Coronary artery (tissue), 2 donors: ENCODE data around the gene STK17B.

Experiments
- DNase-seq: peaks from one replicate; pipeline ENCODE4 v3.0.0-alpha.2; 2017; ENCODE audit warnings: low spot score
- H3K27ac ChIP-seq, 2 donors: fragments of 200-600 bp; sonication (generic); one replicate each; pipeline ENCODE4 v1.5.1; 2016 to 2019
- H3K4me3 ChIP-seq: fragments of 200-600 bp; sonication (generic); 2 replicates; pipeline ENCODE4 v1.5.1; 2016; ENCODE audit warnings: mild to moderate bottlenecking, moderate library complexity
- CTCF ChIP-seq: fragments of 200-600 bp; sonication (generic); IDR thresholded peaks from one replicate; pipeline ENCODE4 v1.5.1; 2019; ENCODE audit warnings: antibody characterized with exemption

STK17B gene

GRCh38 chr2:196117214-196117705, 54.1 kb downstream of the STK17B start:
- Histone ChIP-seq H3K27ac (no peak overlapping the region), H3K4me3 (no peak overlapping the region)
- DNase-seq: no peak
- TF ChIP-seq CTCF: no peak

- peak overlapping the region; percentile 50 to 56 for H3K27ac ChIP-seq
- H3K4me3 ChIP-seq: peak overlapping the region; percentile 12
- TF ChIP-seq CTCF: no peak
- DNase-seq: no peak
Observed at GRCh38 chr2:196113061-196113974, 58.1 kb downstream of the STK17B start.

GRCh38 chr2:196112418-196113034, 58.9 kb downstream of the STK17B start:
- no peak for DNase-seq
- Histone ChIP-seq H3K4me3 (no peak overlapping the region), H3K27ac (peak overlapping the region; percentile 25 to 56)
- TF ChIP-seq CTCF: no peak

GRCh38 chr2:196108604-196109003, 62.8 kb downstream of the STK17B start:
- DNase-seq: no peak
- Histone ChIP-seq H3K4me3 (no peak overlapping the region), H3K27ac (no peak overlapping the region)
- no peak for TF ChIP-seq CTCF

- TF ChIP-seq CTCF: no peak
- DNase-seq: no peak
- no peak overlapping the region for H3K4me3 ChIP-seq
- H3K27ac ChIP-seq: no peak overlapping the region
Observed at GRCh38 chr2:196105951-196106350, 65.4 kb downstream of the STK17B start.

GRCh38 chr2:196104066-196104465, 67.3 kb downstream of the STK17B start:
- Histone ChIP-seq H3K4me3 (no peak overlapping the region), H3K27ac (no peak overlapping the region)
- no peak for TF ChIP-seq CTCF
- no peak for DNase-seq
